H9 (cell line): ENCODE results near the gene WT1. TPM values are rescaled to one million over a fixed set of nuclear protein-coding genes. Genes with fewer than 3 reads are reported as not detected.

Experiments
- DNase-seq: peaks from one replicate; pipeline ENCODE4 v3.0.0-alpha.2; 2017
- H2AFZ ChIP-seq: one replicate; pipeline ENCODE4 v1.6.1; 2013; ENCODE audit warnings: mild to moderate bottlenecking, low read length, control low read depth, moderate library complexity
- H2AK5ac ChIP-seq: 2 replicates; pipeline ENCODE4 v1.6.1; 2013; ENCODE audit warnings: low read length, control low read depth, mixed read lengths; ENCODE audit not compliant: insufficient read length
- H2BK120ac ChIP-seq: one replicate; pipeline ENCODE4 v1.6.1; 2013; ENCODE audit warnings: low read depth, mild to moderate bottlenecking, low read length, control low read depth, inconsistent platforms; ENCODE audit not compliant: poor library complexity, severe bottlenecking
- H2BK12ac ChIP-seq: 2 replicates; pipeline ENCODE4 v1.6.1; 2013; ENCODE audit warnings: low read length, control low read depth, mixed read lengths, low read depth; ENCODE audit not compliant: insufficient read length
- H2BK15ac ChIP-seq: 2 replicates; pipeline ENCODE4 v1.6.1; 2013; ENCODE audit warnings: low read depth, low read length, control low read depth
- H2BK20ac ChIP-seq: one replicate; pipeline ENCODE4 v1.6.1; 2013; ENCODE audit warnings: low read depth, mild to moderate bottlenecking, low read length, control low read depth, inconsistent platforms; ENCODE audit not compliant: poor library complexity, severe bottlenecking
- H2BK5ac ChIP-seq: 2 replicates; pipeline ENCODE4 v1.6.1; 2013; ENCODE audit warnings: low read length, control low read depth, mixed read lengths; ENCODE audit not compliant: insufficient read length
- H3K14ac ChIP-seq: 2 replicates; pipeline ENCODE4 v1.6.1; 2013; ENCODE audit warnings: low read length, control low read depth; ENCODE audit not compliant: insufficient read depth
- H3K18ac ChIP-seq: 2 replicates; pipeline ENCODE4 v1.6.1; 2013; ENCODE audit warnings: low read depth, mild to moderate bottlenecking, mixed read lengths, low read length, control low read depth; ENCODE audit not compliant: insufficient read length
- H3K23ac ChIP-seq: 2 replicates; pipeline ENCODE4 v1.6.1; 2013; ENCODE audit warnings: low read length, control low read depth, mixed read lengths, low read depth; ENCODE audit not compliant: insufficient read length
- H3K23me2 ChIP-seq: 2 replicates; pipeline ENCODE4 v1.6.1; 2013; ENCODE audit warnings: low read depth, mild to moderate bottlenecking, mixed read lengths, low read length, control low read depth; ENCODE audit not compliant: insufficient read length, poor library complexity, severe bottlenecking
- H3K27ac ChIP-seq: 2 replicates; pipeline ENCODE4 v1.5.1; 2013; ENCODE audit warnings: low read length, control low read depth, mixed read lengths, low read depth; ENCODE audit not compliant: insufficient read length
- H3K27me3 ChIP-seq: 2 replicates; pipeline ENCODE4 v1.6.1; 2013; ENCODE audit warnings: low read length, control low read depth, inconsistent platforms; ENCODE audit not compliant: insufficient read depth
- H3K4ac ChIP-seq: 2 replicates; pipeline ENCODE4 v1.6.1; 2013; ENCODE audit warnings: low read depth, mild to moderate bottlenecking, control low read depth, inconsistent platforms, low read length, moderate library complexity
- H3K4me1 ChIP-seq: 2 replicates; pipeline ENCODE4 v1.6.1; 2013; ENCODE audit warnings: low read length, control low read depth, inconsistent platforms; ENCODE audit not compliant: insufficient read depth
- H3K4me2 ChIP-seq: 2 replicates; pipeline ENCODE4 v1.6.1; 2013; ENCODE audit warnings: low read length, control low read depth, mixed read lengths; ENCODE audit not compliant: insufficient read length, insufficient read depth
- H3K56ac ChIP-seq: 2 replicates; pipeline ENCODE4 v1.6.1; 2013; ENCODE audit warnings: low read depth, mild to moderate bottlenecking, mixed read lengths, low read length, control low read depth; ENCODE audit not compliant: insufficient read length
- H3K79me1 ChIP-seq: 2 replicates; pipeline ENCODE4 v1.6.1; 2013; ENCODE audit warnings: low read depth, mild to moderate bottlenecking, moderate library complexity, low read length, control low read depth, inconsistent platforms; ENCODE audit not compliant: insufficient read depth, poor library complexity, severe bottlenecking
- H3K79me2 ChIP-seq: 2 replicates; pipeline ENCODE4 v1.6.1; 2013; ENCODE audit warnings: low read length, control low read depth, inconsistent platforms; ENCODE audit not compliant: insufficient read depth
- H3K9ac ChIP-seq: 2 replicates; pipeline ENCODE4 v1.6.1; 2013; ENCODE audit warnings: low read length, control low read depth, mixed read lengths; ENCODE audit not compliant: insufficient read length; ENCODE audit errors: extremely low read depth
- H3K9me3 ChIP-seq: one replicate; pipeline ENCODE4 v1.6.1; 2013; ENCODE audit warnings: low read depth, low read length, inconsistent platforms; ENCODE audit not compliant: control insufficient read depth
- H3T11ph ChIP-seq: one replicate; pipeline ENCODE4 v1.6.1; 2013; ENCODE audit warnings: mild to moderate bottlenecking, low read length, control low read depth, inconsistent platforms
- H4K20me1 ChIP-seq: one replicate; pipeline ENCODE4 v1.6.1; 2013; ENCODE audit not compliant: control insufficient read depth, insufficient read length, insufficient read depth
- H4K5ac ChIP-seq: 2 replicates; pipeline ENCODE4 v1.6.1; 2013; ENCODE audit warnings: low read depth, mild to moderate bottlenecking, mixed read lengths, low read length, control low read depth; ENCODE audit not compliant: insufficient read length
- H4K8ac ChIP-seq: replicated peaks from 2 replicates; pipeline ENCODE4 v1.6.1; 2013; ENCODE audit warnings: low read length, control low read depth, mixed read lengths, low read depth; ENCODE audit not compliant: insufficient read length
- H4K91ac ChIP-seq: 2 replicates; pipeline ENCODE4 v1.6.1; 2013; ENCODE audit warnings: low read depth, mild to moderate bottlenecking, moderate library complexity, mixed read lengths, low read length, control low read depth; ENCODE audit not compliant: insufficient read length
- H3K27ac Mint-ChIP-seq, 3 experiments: 2 replicates in 2 of 3; 3 replicates in 1 of 3; pipeline ENCODE4 v1.8.0; 2020 to 2021; ENCODE audit warnings: mixed read lengths in 3 of 3, mild to moderate bottlenecking in 1 of 3, moderate library complexity in 1 of 3
- H3K27me3 Mint-ChIP-seq: 2 replicates; pipeline ENCODE4 v1.8.0; 2021; ENCODE audit warnings: low read depth, mild to moderate bottlenecking, moderate library complexity, mixed read lengths
- H3K36me3 Mint-ChIP-seq, 3 experiments: 2 replicates in 2 of 3; 3 replicates in 1 of 3; pipeline ENCODE4 v1.8.0; 2020 to 2021; ENCODE audit warnings: low read depth in 3 of 3, mixed read lengths in 3 of 3; ENCODE audit not compliant: insufficient read depth in 1 of 3
- H3K4me1 Mint-ChIP-seq, 2 experiments: 2 replicates each; pipeline ENCODE4 v1.8.0; 2020; ENCODE audit warnings: mixed read lengths in 2 of 2
- H3K4me3 Mint-ChIP-seq, 2 experiments: 2 replicates in 1 of 2; 3 replicates in 1 of 2; pipeline ENCODE4 v1.8.0; 2020 to 2021; ENCODE audit warnings: mild to moderate bottlenecking in 2 of 2, mixed read lengths in 2 of 2, moderate library complexity in 1 of 2
- H3K9me3 Mint-ChIP-seq, 2 experiments: 2 replicates in 1 of 2; 3 replicates in 1 of 2; pipeline ENCODE4 v1.8.0; 2020; ENCODE audit warnings: mild to moderate bottlenecking in 2 of 2, mixed read lengths in 2 of 2, moderate library complexity in 1 of 2
- CTCF ChIP-seq: fragments of 200-600 bp; sonication (generic); conservative IDR thresholded peaks from 3 replicates; pipeline ENCODE4 v1.8.0; 2021; ENCODE audit warnings: antibody characterized with exemption, mild to moderate bottlenecking
- WGBS: extraction: QIAGEN DNeasy Blood & Tissue Kit; methylation state at CpG from one replicate; pipeline ENCODE4 v1.1.7; 2013; ENCODE audit warnings: missing lambda C conversion rate, low lambda C conversion rate, mixed read lengths; ENCODE audit not compliant: insufficient read length; ENCODE audit errors: extremely low coverage; 5-methylcytosine and 5-hydroxymethylcytosine counted together
- total RNA-seq: library from RNA; stranded (reverse); gene quantifications from 2 replicates; pipeline ENCODE4 v1.2.1, GENCODE V29; 2021

WT1 gene
- total RNA-seq, 1 experiment from 2014 or later = 0.20 TPM

- Mint-ChIP-seq H3K4me1 (peaks cover 3 to 8% of the 10 kb centered on the region in 2 experiments), H3K9me3 (no peaks in the 10 kb centered on the region), H3K36me3 (no peaks in the 10 kb centered on the region), H3K27me3 (peaks cover 8% of the 10 kb centered on the region), H3K4me3 (no peak overlapping the region), H3K27ac (no peak overlapping the region)
- TF ChIP-seq CTCF = no peak
- Histone ChIP-seq H2BK120ac (no peak overlapping the region), H3K79me1 (no peaks in the 10 kb centered on the region), H2BK5ac (no peak overlapping the region), H3K79me2 (no peaks in the 10 kb centered on the region), H3K9ac (no peak overlapping the region), H4K91ac (no peak overlapping the region), H3K14ac (no peak overlapping the region), H3K4me2 (no peak overlapping the region), H4K20me1 (no peaks in the 10 kb centered on the region), H3K23me2 (no peaks in the 10 kb centered on the region), H2AFZ (no peak overlapping the region), H2AK5ac (no peak overlapping the region), H2BK12ac (no peak overlapping the region), H3K18ac (no peak overlapping the region), H3K4ac (no peak overlapping the region), H2BK15ac (no peak overlapping the region), H3K27me3 (no peaks in the 10 kb centered on the region), H3K27ac (no peak overlapping the region), H3K4me1 (no peaks in the 10 kb centered on the region), H4K8ac (no peak overlapping the region), H3K23ac (no peak overlapping the region), H3T11ph (no peak overlapping the region), H4K5ac (no peak overlapping the region), H2BK20ac (no peak overlapping the region), H3K9me3 (no peaks in the 10 kb centered on the region), H3K56ac (no peak overlapping the region)
- no CpG with 5 or more reads among the region's 10 CpGs for WGBS
- DNase-seq = no peak
Measured at GRCh38 chr11:32388871-32389770, 46.2 kb downstream of the WT1 start.
